Adipocyte (in vitro differentiated cells): Measurements from ENCODE around the gene AUTS2.

Experiments
- DNase-seq: peaks from one replicate; pipeline ENCODE4 v3.0.0-alpha.2; 2015; ENCODE audit warnings: low read depth
- H3K27me3 ChIP-seq: replicated peaks from 2 replicates; pipeline ENCODE4 v1.7.0; 2013; ENCODE audit warnings: mild to moderate bottlenecking, low read length, moderate library complexity; ENCODE audit not compliant: control insufficient read depth, insufficient read depth
- H3K36me3 ChIP-seq: 2 replicates; pipeline ENCODE4 v1.7.0; 2013; ENCODE audit warnings: low read length, mild to moderate bottlenecking, moderate library complexity; ENCODE audit not compliant: control insufficient read depth, insufficient read depth, severe bottlenecking
- H3K4me1 ChIP-seq: 2 replicates; pipeline ENCODE4 v1.7.0; 2013; ENCODE audit warnings: mild to moderate bottlenecking, low read length, moderate library complexity; ENCODE audit not compliant: control insufficient read depth, insufficient read depth
- H3K4me3 ChIP-seq: 2 replicates; pipeline ENCODE4 v1.7.0; 2013; ENCODE audit warnings: mild to moderate bottlenecking, low read length, moderate library complexity
- H3K9ac ChIP-seq: 2 replicates; pipeline ENCODE4 v1.7.0; 2013; ENCODE audit warnings: mild to moderate bottlenecking, low read length, moderate library complexity
- H3K9me3 ChIP-seq: 2 replicates; pipeline ENCODE4 v1.7.0; 2013; ENCODE audit warnings: mild to moderate bottlenecking, low read length, moderate library complexity; ENCODE audit not compliant: control insufficient read depth

AUTS2 gene

GRCh38 chr7:70487428-70487827, 889.2 kb downstream of the AUTS2 start:
- no peak overlapping the region for H3K4me3 ChIP-seq

GRCh38 chr7:70487886-70488285, 889.6 kb downstream of the AUTS2 start:
- Histone ChIP-seq H3K9ac (no peak overlapping the region), H3K36me3 (no peaks in the 10 kb centered on the region), H3K9me3 (peaks cover 8% of the 10 kb centered on the region), H3K4me1 (peaks cover 13% of the 10 kb centered on the region), H3K4me3 (no peak overlapping the region), H3K27me3 (no peaks in the 10 kb centered on the region)
- no peak for DNase-seq

More at GRCh38 chr7:70487428-70487827, 889.2 kb downstream of the AUTS2 start:
- H3K27me3 ChIP-seq: no peaks in the 10 kb centered on the region
- no peak overlapping the region for H3K9ac ChIP-seq
- no peaks in the 10 kb centered on the region for H3K36me3 ChIP-seq
- H3K4me1 ChIP-seq: peaks cover 13% of the 10 kb centered on the region
- peaks cover 8% of the 10 kb centered on the region for H3K9me3 ChIP-seq
- no peak for DNase-seq

GRCh38 chr7:70489813-70490212, 891.5 kb downstream of the AUTS2 start:
- H3K36me3 ChIP-seq: no peaks in the 10 kb centered on the region
- H3K9me3 ChIP-seq: peaks cover 5% of the 10 kb centered on the region
- no peak overlapping the region for H3K9ac ChIP-seq
- no peak overlapping the region for H3K4me3 ChIP-seq
- peaks cover 13% of the 10 kb centered on the region for H3K4me1 ChIP-seq
- H3K27me3 ChIP-seq: no peaks in the 10 kb centered on the region
- peak; percentile 31 for DNase-seq

- DNase-seq: no peak
- Histone ChIP-seq H3K9ac (no peak overlapping the region), H3K27me3 (no peaks in the 10 kb centered on the region), H3K4me1 (peaks cover 13% of the 10 kb centered on the region), H3K9me3 (no peaks in the 10 kb centered on the region), H3K36me3 (no peaks in the 10 kb centered on the region), H3K4me3 (no peak overlapping the region)
These were observed 894.4 kb downstream of the AUTS2 start for GRCh38 chr7:70492625-70493024.

GRCh38 chr7:70494225-70495032, 896.2 kb downstream of the AUTS2 start:
- H3K4me1 ChIP-seq: peaks cover 9% of the 10 kb centered on the region
- no peaks in the 10 kb centered on the region for H3K36me3 ChIP-seq
- no peaks in the 10 kb centered on the region for H3K27me3 ChIP-seq
- no peak overlapping the region for H3K9ac ChIP-seq
- no peaks in the 10 kb centered on the region for H3K9me3 ChIP-seq
- no peak overlapping the region for H3K4me3 ChIP-seq
- DNase-seq: no peak

GRCh38 chr7:70495033-70495376, 896.7 kb downstream of the AUTS2 start:
- Histone ChIP-seq H3K4me1 (peaks cover 3% of the 10 kb centered on the region), H3K4me3 (no peak overlapping the region), H3K36me3 (no peaks in the 10 kb centered on the region), H3K27me3 (no peaks in the 10 kb centered on the region), H3K9ac (no peak overlapping the region), H3K9me3 (no peaks in the 10 kb centered on the region)
- DNase-seq: no peak

GRCh38 chr7:70497793-70498192, 899.5 kb downstream of the AUTS2 start:
- no peaks in the 10 kb centered on the region for H3K4me1 ChIP-seq
- H3K27me3 ChIP-seq: no peaks in the 10 kb centered on the region
- no peaks in the 10 kb centered on the region for H3K9me3 ChIP-seq
- DNase-seq: no peak
- H3K36me3 ChIP-seq: no peaks in the 10 kb centered on the region
- no peak overlapping the region for H3K9ac ChIP-seq
- no peak overlapping the region for H3K4me3 ChIP-seq

- Histone ChIP-seq H3K4me3 (no peak overlapping the region), H3K36me3 (no peaks in the 10 kb centered on the region), H3K9ac (no peak overlapping the region), H3K27me3 (no peaks in the 10 kb centered on the region), H3K9me3 (no peaks in the 10 kb centered on the region), H3K4me1 (no peaks in the 10 kb centered on the region)
- DNase-seq: no peak
These were observed 900.1 kb downstream of the AUTS2 start for GRCh38 chr7:70498232-70498992.

- no peak overlapping the region for H3K4me3 ChIP-seq
- DNase-seq: no peak
- H3K36me3 ChIP-seq: no peaks in the 10 kb centered on the region
These were observed 902.0 kb downstream of the AUTS2 start for GRCh38 chr7:70500261-70500660.

GRCh38 chr7:70502117-70502863, 904.0 kb downstream of the AUTS2 start:
- Histone ChIP-seq H3K9ac (no peak overlapping the region), H3K36me3 (no peaks in the 10 kb centered on the region)
- no peak for DNase-seq

More at GRCh38 chr7:70500261-70500660, 902.0 kb downstream of the AUTS2 start:
- Histone ChIP-seq H3K4me1 (no peaks in the 10 kb centered on the region), H3K9me3 (no peaks in the 10 kb centered on the region), H3K27me3 (no peaks in the 10 kb centered on the region), H3K9ac (no peak overlapping the region)

GRCh38 chr7:70504254-70504653, 906.0 kb downstream of the AUTS2 start:
- H3K4me1 ChIP-seq: no peaks in the 10 kb centered on the region
- no peak for DNase-seq
- no peaks in the 10 kb centered on the region for H3K36me3 ChIP-seq
- no peak overlapping the region for H3K9ac ChIP-seq
- no peaks in the 10 kb centered on the region for H3K27me3 ChIP-seq
- no peak overlapping the region for H3K4me3 ChIP-seq
- H3K9me3 ChIP-seq: no peaks in the 10 kb centered on the region

More at GRCh38 chr7:70502117-70502863, 904.0 kb downstream of the AUTS2 start:
- no peaks in the 10 kb centered on the region for H3K9me3 ChIP-seq
- H3K4me3 ChIP-seq: no peak overlapping the region
- no peaks in the 10 kb centered on the region for H3K27me3 ChIP-seq
- H3K4me1 ChIP-seq: no peaks in the 10 kb centered on the region
